Inferior parietal cortex (tissue), 1 donor: Measurements from ENCODE around the gene PPHLN1.
A peak's percentile ranks its signal among the peaks of the same experiment; 100 is the strongest.

Experiments
- DNase-seq: peaks from one replicate; pipeline ENCODE4 v3.0.0-alpha.2; 2016; ENCODE audit errors: extremely low spot score

PPHLN1 gene

GRCh38 chr12:42482041-42482747 is 156.2 kb downstream of the PPHLN1 start:
- DNase-seq, result no peak

- peak; percentile 56 for DNase-seq
Observed at GRCh38 chr12:42482748-42483520, 157.0 kb downstream of the PPHLN1 start.

GRCh38 chr12:42483521-42483790 is 157.5 kb downstream of the PPHLN1 start:
- no peak for DNase-seq

- DNase-seq, result no peak
Observed at GRCh38 chr12:42484996-42485395, 159.0 kb downstream of the PPHLN1 start.

- DNase-seq, result no peak
Observed at GRCh38 chr12:42485823-42486222, 159.9 kb downstream of the PPHLN1 start.

- no peak for DNase-seq
Observed at GRCh38 chr12:42486407-42486806, 160.4 kb downstream of the PPHLN1 start.

- DNase-seq, result no peak
Observed at GRCh38 chr12:42490261-42490842, 164.4 kb downstream of the PPHLN1 start.
